GM12873 (cell line): ENCODE data around the gene HS3ST3B1.

Experiments
- CTCF ChIP-seq: IDR thresholded peaks from 2 replicates; pipeline ENCODE4 v1.5.1; 2012; ENCODE audit warnings: low read depth, mild to moderate bottlenecking, moderate library complexity, low read length, control low read depth; ENCODE audit not compliant: insufficient read depth; ENCODE audit errors: missing control alignments

Gene HS3ST3B1

GRCh38 chr17:14376666-14377065 is 75.8 kb downstream of the HS3ST3B1 start:
- no peak for TF ChIP-seq CTCF

GRCh38 chr17:14381606-14382005 is 80.7 kb downstream of the HS3ST3B1 start:
- no peak for TF ChIP-seq CTCF

- TF ChIP-seq CTCF: no peak
These were observed 86.2 kb downstream of the HS3ST3B1 start for GRCh38 chr17:14387036-14387435.

GRCh38 chr17:14389681-14390080 is 88.8 kb downstream of the HS3ST3B1 start:
- no peak for TF ChIP-seq CTCF

- TF ChIP-seq CTCF: no peak
These were observed 92.8 kb downstream of the HS3ST3B1 start for GRCh38 chr17:14393723-14394122.

- TF ChIP-seq CTCF: no peak
These were observed 94.4 kb downstream of the HS3ST3B1 start for GRCh38 chr17:14395255-14395654.

- TF ChIP-seq CTCF: no peak
These were observed 95.7 kb downstream of the HS3ST3B1 start for GRCh38 chr17:14396547-14396946.
